ENCODE results near the gene FAM50A.

DNA sequence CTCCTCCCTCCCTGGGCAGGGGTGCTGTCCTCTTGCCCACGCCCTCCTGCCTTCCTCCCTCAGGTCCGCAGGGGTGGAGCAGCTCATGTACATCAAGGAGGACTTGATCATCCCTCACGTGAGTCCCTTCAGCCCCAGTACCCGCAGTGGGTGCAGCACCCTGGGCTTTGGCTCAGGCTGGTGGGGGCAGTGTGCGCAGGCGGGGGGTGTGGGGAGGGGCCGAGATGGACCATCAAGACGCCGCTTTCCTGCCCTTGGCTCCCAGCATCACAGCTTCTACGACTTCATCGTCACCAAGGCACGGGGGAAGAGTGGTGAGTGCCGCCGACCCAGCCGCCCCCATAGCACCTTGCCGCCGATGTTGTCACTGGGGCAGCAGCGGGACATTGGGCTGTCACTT is 5.7 kb downstream of the FAM50A start:
- TF ChIP-seq, protein P1, sequence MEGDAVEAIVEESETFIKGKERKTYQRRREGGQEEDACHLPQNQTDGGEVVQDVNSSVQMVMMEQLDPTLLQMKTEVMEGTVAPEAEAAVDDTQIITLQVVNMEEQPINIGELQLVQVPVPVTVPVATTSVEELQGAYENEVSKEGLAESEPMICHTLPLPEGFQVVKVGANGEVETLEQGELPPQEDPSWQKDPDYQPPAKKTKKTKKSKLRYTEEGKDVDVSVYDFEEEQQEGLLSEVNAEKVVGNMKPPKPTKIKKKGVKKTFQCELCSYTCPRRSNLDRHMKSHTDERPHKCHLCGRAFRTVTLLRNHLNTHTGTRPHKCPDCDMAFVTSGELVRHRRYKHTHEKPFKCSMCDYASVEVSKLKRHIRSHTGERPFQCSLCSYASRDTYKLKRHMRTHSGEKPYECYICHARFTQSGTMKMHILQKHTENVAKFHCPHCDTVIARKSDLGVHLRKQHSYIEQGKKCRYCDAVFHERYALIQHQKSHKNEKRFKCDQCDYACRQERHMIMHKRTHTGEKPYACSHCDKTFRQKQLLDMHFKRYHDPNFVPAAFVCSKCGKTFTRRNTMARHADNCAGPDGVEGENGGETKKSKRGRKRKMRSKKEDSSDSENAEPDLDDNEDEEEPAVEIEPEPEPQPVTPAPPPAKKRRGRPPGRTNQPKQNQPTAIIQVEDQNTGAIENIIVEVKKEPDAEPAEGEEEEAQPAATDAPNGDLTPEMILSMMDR (IDR thresholded peaks at IDR 0.05): no peak
- TF ChIP-seq POLR2A (IDR thresholded peaks at IDR 0.05): no peak

Measured in esophagus squamous epithelium (tissue), 4 donors.